ENCODE data around the gene C15orf62.

The C15orf62 gene

GRCh38 chr15:40769274-40770146, at the start of gene C15orf62:
TSS of gene C15orf62 (plus strand) at chr15:40769980. CDS start at chr15:40770496, 516 bp downstream.
- DNase-seq (ENCODE audit: low read depth), result no peak

GRCh38 chr15:40721701-40722100, 48.1 kb upstream of the C15orf62 start:
- DNase-seq (ENCODE audit: low read depth), result no peak

GRCh38 chr15:40722354-40722753, 47.4 kb upstream of the C15orf62 start:
- DNase-seq (ENCODE audit: low read depth), result no peak

DNA sequence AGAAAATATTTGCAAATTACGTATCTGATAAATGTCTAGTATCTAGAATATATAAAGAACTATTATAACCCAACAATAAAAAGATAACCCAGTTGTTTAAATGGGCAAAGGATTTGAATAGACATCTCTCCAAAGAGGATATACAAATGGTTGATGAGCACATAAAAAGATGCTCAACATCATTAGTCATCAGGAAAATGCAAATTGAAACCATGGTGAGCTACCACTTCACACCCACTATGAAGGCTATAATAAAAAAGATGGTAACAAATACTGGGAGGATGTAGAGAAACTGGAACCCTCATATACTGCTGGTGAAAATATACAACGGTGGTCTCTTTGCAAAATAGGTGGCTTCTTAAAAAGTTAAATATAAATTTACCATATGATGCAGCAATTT, 46.8 kb upstream of the C15orf62 start:
- no peak for DNase-seq (ENCODE audit: low read depth)

DNA sequence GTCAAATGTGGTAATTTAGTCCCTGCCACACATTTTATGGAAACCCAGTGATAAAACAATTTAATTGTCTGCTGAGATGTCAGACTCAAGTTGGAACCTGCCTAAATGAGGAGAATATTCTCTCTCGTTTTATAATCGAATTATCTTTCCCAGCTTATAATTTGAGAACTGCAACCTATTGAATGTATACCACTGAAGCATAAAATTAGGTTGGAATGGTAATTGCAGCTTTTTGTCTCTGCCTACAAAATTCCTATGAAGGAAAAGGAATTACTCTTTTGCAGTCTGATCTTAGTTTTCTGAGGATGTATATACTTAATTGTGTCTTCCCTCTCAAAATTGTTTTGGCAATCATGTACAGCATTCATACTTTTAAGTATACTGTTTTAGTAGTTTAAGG, 45.9 kb upstream of the C15orf62 start:
- DNase-seq (ENCODE audit: low read depth), result no peak

DNA sequence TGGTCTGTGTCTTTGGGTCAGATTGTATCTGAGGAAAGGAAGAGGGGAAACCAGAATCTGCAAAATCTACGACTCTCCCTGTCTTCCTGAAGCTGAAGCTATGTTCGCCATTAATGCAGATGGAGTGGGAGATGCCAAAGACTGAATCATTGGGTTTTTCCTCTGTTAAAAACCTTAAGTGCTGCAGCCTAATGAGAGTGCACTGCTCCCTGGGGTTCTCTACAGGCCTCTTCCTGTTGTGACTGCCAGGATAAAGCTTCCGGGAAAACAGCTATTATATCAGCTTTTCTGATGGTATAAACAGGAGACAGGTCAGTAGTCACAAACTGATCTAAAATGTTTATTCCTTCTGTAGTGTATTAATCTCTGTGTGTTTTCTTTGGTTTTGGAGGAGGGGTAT, 38.7 kb upstream of the C15orf62 start:
- no peak for DNase-seq (ENCODE audit: low read depth)

GRCh38 chr15:40736575-40736974, 33.2 kb upstream of the C15orf62 start:
- DNase-seq (ENCODE audit: low read depth), result no peak

DNA sequence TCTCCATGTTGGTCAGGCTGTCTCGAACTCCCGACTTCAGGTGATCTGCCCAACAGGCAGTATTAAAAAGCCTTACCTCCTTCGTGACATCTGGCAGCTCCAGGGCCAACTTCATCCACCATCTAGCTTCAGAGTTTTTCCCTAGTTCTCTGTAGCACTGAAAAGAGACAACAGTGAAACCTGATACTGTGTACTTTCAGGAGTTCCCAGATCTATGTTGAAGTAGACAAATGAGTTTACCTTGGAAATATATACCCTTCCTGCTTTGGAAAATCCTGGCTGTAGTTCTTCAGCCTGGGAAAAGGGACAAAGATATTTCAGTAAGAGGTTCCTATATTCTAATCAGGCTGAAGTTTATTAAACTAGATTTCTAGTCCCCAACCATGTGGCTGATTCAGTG, 32.7 kb upstream of the C15orf62 start:
- no peak for DNase-seq (ENCODE audit: low read depth)

- no peak for DNase-seq (ENCODE audit: low read depth)
These were observed 30.7 kb upstream of the C15orf62 start for GRCh38 chr15:40739047-40739446.

- DNase-seq (ENCODE audit: low read depth), result no peak
These were observed 29.9 kb upstream of the C15orf62 start for GRCh38 chr15:40739854-40740253.

DNA sequence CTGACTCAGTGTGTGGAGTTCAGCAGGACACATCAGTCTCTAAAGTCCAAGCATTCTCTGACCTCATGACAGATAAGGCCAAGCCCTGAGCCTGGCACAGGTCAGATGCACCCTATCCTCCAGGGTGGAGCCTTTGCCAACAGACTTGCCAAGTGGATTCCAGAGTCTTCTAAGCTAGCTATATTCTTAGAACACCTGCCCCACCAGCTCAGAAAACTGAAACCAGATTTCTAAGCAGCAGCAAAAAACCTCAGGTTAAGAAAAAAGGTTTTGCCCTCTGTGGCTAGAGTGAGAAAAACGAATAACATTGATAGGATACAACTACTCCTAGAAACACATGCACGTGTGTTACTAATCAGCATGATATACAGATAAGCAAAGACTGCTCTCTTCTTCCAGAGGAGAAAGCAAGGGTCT, 26.3 kb upstream of the C15orf62 start:
- no peak for DNase-seq (ENCODE audit: low read depth)

GRCh38 chr15:40743921-40744814, 25.6 kb upstream of the C15orf62 start:
- DNase-seq (ENCODE audit: low read depth), result peak; percentile 49

GRCh38 chr15:40744815-40745152, 25.0 kb upstream of the C15orf62 start:
- no peak for DNase-seq (ENCODE audit: low read depth)

DNA sequence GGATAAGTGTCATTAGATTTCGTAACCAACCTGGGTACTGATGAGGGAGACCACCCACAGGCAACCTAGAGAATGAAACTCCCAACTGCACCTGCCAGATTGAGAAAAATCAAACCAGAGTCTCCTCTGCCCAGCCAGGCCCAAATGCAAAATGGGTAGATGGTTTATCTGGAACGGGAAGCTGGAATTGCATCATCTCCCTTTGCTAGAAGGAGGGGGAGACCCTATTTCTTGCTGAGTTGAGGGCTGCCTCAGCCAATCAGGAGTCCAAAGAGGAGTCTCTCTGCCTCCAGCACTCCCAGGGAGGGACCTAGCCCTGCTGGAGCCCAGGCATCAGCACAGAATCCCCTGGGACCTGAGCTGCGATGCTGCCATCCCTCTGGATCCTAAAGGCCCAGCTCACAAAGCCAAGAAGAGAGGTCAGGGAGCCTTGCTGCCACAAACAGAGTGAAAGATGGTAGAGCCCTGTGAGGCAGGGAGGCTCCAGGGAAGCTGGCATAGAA, 22.8 kb upstream of the C15orf62 start:
- peak; percentile 71 for DNase-seq (ENCODE audit: low read depth)

GRCh38 chr15:40747685-40748631, 21.8 kb upstream of the C15orf62 start:
- DNase-seq (ENCODE audit: low read depth), result no peak

DNA sequence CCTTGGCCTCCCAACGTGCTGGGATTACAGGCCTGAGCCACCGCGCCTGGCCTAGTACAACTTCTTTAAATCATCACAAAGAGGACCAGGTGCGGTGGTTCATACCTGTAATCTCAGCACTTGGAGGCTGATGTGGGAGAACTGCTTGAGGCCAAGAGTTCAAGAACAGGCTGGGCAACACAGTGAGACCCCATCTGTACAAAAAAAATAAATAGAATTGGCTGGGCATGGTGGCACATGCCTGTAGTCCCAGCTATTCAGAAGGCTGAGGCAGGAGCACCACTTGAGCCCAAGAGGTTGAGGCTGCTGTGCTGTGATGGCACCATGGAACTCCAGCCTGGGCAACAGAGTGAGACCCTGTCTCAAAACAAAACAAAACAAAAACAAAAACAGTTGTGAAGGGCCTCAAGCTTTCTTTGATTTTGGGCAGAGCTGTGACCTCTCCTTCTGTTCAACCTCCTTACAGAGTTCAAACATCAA, 20.6 kb upstream of the C15orf62 start:
- DNase-seq (ENCODE audit: low read depth), result no peak

- DNase-seq (ENCODE audit: low read depth), result no peak
These were observed 18.9 kb upstream of the C15orf62 start for GRCh38 chr15:40750885-40751284.

DNA sequence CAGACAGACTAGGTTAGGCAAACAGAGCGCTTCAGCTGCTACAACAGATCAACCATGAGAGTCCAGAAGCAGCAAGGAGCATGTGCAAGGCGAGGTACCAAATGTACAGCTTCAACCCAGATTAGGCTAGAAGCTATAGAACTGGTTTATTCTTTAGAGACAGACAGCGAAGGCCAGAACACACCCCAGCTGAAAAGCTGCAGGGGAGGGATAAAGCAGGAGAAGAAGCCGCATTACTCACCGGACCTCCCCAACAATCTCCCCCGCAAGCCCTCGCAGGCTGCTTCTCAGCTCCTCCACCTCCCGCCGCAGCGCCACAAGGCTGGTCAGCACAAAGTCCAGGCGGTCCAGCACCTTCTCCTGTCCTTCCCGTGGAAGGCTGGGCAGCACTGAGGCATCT, 18.0 kb upstream of the C15orf62 start:
- DNase-seq (ENCODE audit: low read depth), result no peak

GRCh38 chr15:40754574-40754882, 15.3 kb upstream of the C15orf62 start:
- DNase-seq (ENCODE audit: low read depth), result no peak

- DNase-seq (ENCODE audit: low read depth), result peak; percentile 68
These were observed 14.6 kb upstream of the C15orf62 start, which contains the start of gene RMDN3 for GRCh38 chr15:40754883-40755811. TSS of gene RMDN3 (minus strand) at chr15:40755254. CDS start at chr15:40754783, 471 bp downstream.
